ENCODE measurements around the gene MCHR1.
"Not testable (repeated sequence)": the region's sequence is repeated elsewhere in the genome, so short reads cannot be mapped to it uniquely, and the experiment has no call there.

GRCh38 chr22:40720156-40720537 lies 40.9 kb downstream of the MCHR1 start:
- TF ChIP-seq EZH2 (IDR thresholded peaks at IDR 0.05; ENCODE audit: borderline replicate concordance, low read length); CTCF (conservative IDR thresholded peaks at IDR 0.05 in 1 of 2, IDR thresholded peaks at IDR 0.05 in 1 of 2; ENCODE audit: extremely low read depth in 1 of 2, insufficient read depth in 1 of 2, low read depth in 1 of 2, low read length in 2 of 2): not testable (repeated sequence)
